Peyer's patch (tissue), 4 donors: ENCODE data around the gene TRIM17. TPM values are rescaled to one million over a fixed set of nuclear protein-coding genes. Genes with fewer than 3 reads are reported as not detected.

Experiments
- DNase-seq, 3 donors: peaks; one replicate each; pipeline ENCODE4 v3.0.0-alpha.2; 2017 to 2019
- H3K27ac ChIP-seq, 4 donors: fragments of 200-600 bp; sonication (generic); one replicate each; pipeline ENCODE4 v1.5.1; 2016 to 2019
- H3K27me3 ChIP-seq, 2 donors: fragments of 200-600 bp; sonication (generic); one replicate each; pipeline ENCODE4 v1.5.1; 2019
- H3K36me3 ChIP-seq, 3 donors: fragments of 200-600 bp; sonication (generic); one replicate each; pipeline ENCODE4 v1.5.1; 2016 to 2019
- H3K4me1 ChIP-seq, 4 donors: fragments of 200-600 bp; sonication (generic); one replicate each; pipeline ENCODE4 v1.5.1; 2016 to 2019
- H3K4me3 ChIP-seq, 4 donors: fragments of 200-600 bp; sonication (generic); 1 replicate in 3 of 4; 2 replicates in 1 of 4; pipeline ENCODE4 v1.5.1; 2016 to 2019; ENCODE audit warnings: mild to moderate bottlenecking in 1 of 4
- H3K9me3 ChIP-seq, 4 donors: fragments of 200-600 bp; sonication (generic); one replicate each; pipeline ENCODE4 v1.5.1; 2016 to 2019; ENCODE audit warnings: mild to moderate bottlenecking in 1 of 4
- CTCF ChIP-seq, 6 experiments: fragments of 450-650 bp in 4 of 6; fragments of 200-600 bp in 2 of 6; sonication (generic) in 1 of 6; IDR thresholded peaks; one replicate each; pipeline ENCODE4 v1.5.1; 2017 to 2019; ENCODE audit warnings: antibody characterized with exemption in 6 of 6, mild to moderate bottlenecking in 3 of 6, moderate library complexity in 1 of 6
- POLR2A ChIP-seq, 2 donors: fragments of 450-650 bp; IDR thresholded peaks; one replicate each; pipeline ENCODE4 v1.5.1; 2017; ENCODE audit warnings: antibody characterized with exemption in 2 of 2, mild to moderate bottlenecking in 2 of 2, moderate library complexity in 2 of 2
- total RNA-seq, 4 donors: library from RNA; depleted of rRNA; stranded (reverse); fragments of >200 nt; gene quantifications; one replicate each; pipeline ENCODE4 v1.1.0, GENCODE V29; 2016

The TRIM17 gene
- total RNA-seq, 4 donors from 2014 or later: 2.5 to 2.7 TPM; not detected in 2

- Histone ChIP-seq H3K4me3 (no peak overlapping the region), H3K27me3 (no peaks in the 10 kb centered on the region), H3K36me3 (no peaks in the 10 kb centered on the region), H3K9me3 (no peaks in the 10 kb centered on the region), H3K4me1 (peaks cover 7 to 31% (median 16%) of the 10 kb centered on the region in 4 donors), H3K27ac (no peak overlapping the region)
- TF ChIP-seq POLR2A (IDR thresholded peaks at IDR 0.05): no peak
- TF ChIP-seq CTCF (IDR thresholded peaks at IDR 0.05): no peak
- DNase-seq: peak in 1 of 3 donors; percentile 45
Measured at GRCh38 chr1:228408869-228409805, 7.5 kb downstream of the TRIM17 start.

GRCh38 chr1:228408041-228408868 lies 8.4 kb downstream of the TRIM17 start:
- Histone ChIP-seq H3K4me3 (no peak overlapping the region), H3K27me3 (no peaks in the 10 kb centered on the region), H3K4me1 (peaks cover 7 to 40% (median 19%) of the 10 kb centered on the region in 4 donors), H3K9me3 (no peaks in the 10 kb centered on the region), H3K27ac (peak overlapping the region in 1 of 4 donors; percentile 90), H3K36me3 (peaks cover 0 to 3% (median 0%) of the 10 kb centered on the region in 3 donors)
- peak in 1 of 3 donors; percentile 43 for DNase-seq
- TF ChIP-seq POLR2A (IDR thresholded peaks at IDR 0.05) (no peak), CTCF (IDR thresholded peaks at IDR 0.05) (no peak)

GRCh38 chr1:228407106-228408040 lies 9.3 kb downstream of the TRIM17 start:
- peak overlapping the region; percentile 88 to 91 (median 90) for H3K27ac ChIP-seq
- H3K36me3 ChIP-seq: peaks cover 0 to 12% (median 0%) of the 10 kb centered on the region in 3 donors
- peak overlapping the region; percentile 89 to 99 (median 98) for H3K4me3 ChIP-seq
- peaks cover 7 to 45% (median 19%) of the 10 kb centered on the region in 4 donors for H3K4me1 ChIP-seq
- no peaks in the 10 kb centered on the region for H3K9me3 ChIP-seq
- TF ChIP-seq POLR2A (IDR thresholded peaks at IDR 0.05): peak in 1 of 2 donors; percentile 33
- no peak for TF ChIP-seq CTCF (IDR thresholded peaks at IDR 0.05)
- H3K27me3 ChIP-seq: no peaks in the 10 kb centered on the region
- peak in 1 of 3 donors; percentile 44 for DNase-seq

GRCh38 chr1:228405979-228406228 lies 10.8 kb downstream of the TRIM17 start:
- no peak for DNase-seq

More at GRCh38 chr1:228405979-228406228, 10.8 kb downstream of the TRIM17 start:
- Histone ChIP-seq H3K27me3 (no peaks in the 10 kb centered on the region), H3K4me1 (peaks cover 7 to 45% (median 19%) of the 10 kb centered on the region in 4 donors), H3K27ac (peak overlapping the region; percentile 88 to 94 (median 90)), H3K4me3 (peak overlapping the region; percentile 89 to 99 (median 98)), H3K36me3 (peaks cover 0 to 24% (median 0%) of the 10 kb centered on the region in 3 donors), H3K9me3 (no peaks in the 10 kb centered on the region)
- no peak for TF ChIP-seq CTCF (IDR thresholded peaks at IDR 0.05)
